GM18907 (cell line): ENCODE results near the gene ELK1.

Source experiments
- ATAC-seq: cut with Tn5 transposase; IDR thresholded peaks from one replicate; pipeline ENCODE4 v1.9.1; 2021; ENCODE audit warnings: mild to moderate bottlenecking, moderate library complexity; ENCODE audit not compliant: unreplicated experiment

Gene ELK1

GRCh38 chrX:47646636-47647035 is 3.7 kb downstream of the ELK1 start:
- no peak for ATAC-seq

GRCh38 chrX:47645530-47645929 is 4.8 kb downstream of the ELK1 start:
- no peak for ATAC-seq

GRCh38 chrX:47644557-47645091 is 5.7 kb downstream of the ELK1 start:
- ATAC-seq: no peak

- no peak for ATAC-seq
These were observed 6.4 kb downstream of the ELK1 start for GRCh38 chrX:47643926-47644325.

- ATAC-seq: no peak
These were observed 11.5 kb downstream of the ELK1 start for GRCh38 chrX:47638816-47639215.

GRCh38 chrX:47637546-47638195 is 12.7 kb downstream of the ELK1 start:
- ATAC-seq: peak; percentile 62

- ATAC-seq: no peak
These were observed 15.3 kb downstream of the ELK1 start for GRCh38 chrX:47634871-47635575.

GRCh38 chrX:47633689-47634590 is 16.4 kb downstream of the ELK1 start:
- no peak for ATAC-seq

- no peak for ATAC-seq
These were observed 17.7 kb downstream of the ELK1 start for GRCh38 chrX:47632666-47633065.

- ATAC-seq: no peak
These were observed 18.7 kb downstream of the ELK1 start for GRCh38 chrX:47631676-47632075.

- ATAC-seq: no peak
These were observed 20.8 kb downstream of the ELK1 start, which contains the start of gene CFP for GRCh38 chrX:47629419-47630200. Gene CFP (minus strand): TSS chrX:47629930. CDS start chrX:47629844, 86 bp downstream.

GRCh38 chrX:47628982-47629381 is 21.4 kb downstream of the ELK1 start:
- ATAC-seq: no peak

- ATAC-seq: no peak
These were observed 25.0 kb downstream of the ELK1 start for GRCh38 chrX:47625365-47625764.

- no peak for ATAC-seq
These were observed 26.8 kb downstream of the ELK1 start for GRCh38 chrX:47623540-47624027.

- no peak for ATAC-seq
These were observed 28.5 kb downstream of the ELK1 start for GRCh38 chrX:47621851-47622250.

- ATAC-seq: no peak
These were observed 30.1 kb downstream of the ELK1 start for GRCh38 chrX:47620303-47620685.

- ATAC-seq: peak; percentile 78
These were observed 30.7 kb downstream of the ELK1 start, which contains the start of gene SYN1 for GRCh38 chrX:47619486-47620302. Gene SYN1 (minus strand): TSS chrX:47619857. CDS start chrX:47619728, 129 bp downstream.

GRCh38 chrX:47618923-47619485 is 31.4 kb downstream of the ELK1 start:
- no peak for ATAC-seq

GRCh38 chrX:47614618-47615017 is 35.7 kb downstream of the ELK1 start:
- ATAC-seq: no peak
